ENCODE measurements around the gene PERCC1.

PERCC1 gene

GRCh38 chr16:1430759-1431496 is at the start of gene PERCC1:
Gene PERCC1, plus strand, starts transcription at chr16:1431078. Its CDS starts 1,516 bp downstream, at chr16:1432594.
- no peak for DNase-seq (ENCODE audit: extremely low read depth, low read depth)
- TF ChIP-seq CTCF (IDR thresholded peaks at IDR 0.05; ENCODE audit: low read depth, low read length, missing control alignments), result no peak
- no peak within 1 kb of the TSS for H3K4me3 ChIP-seq (replicated peaks; ENCODE audit: low read depth, low read length)

- TF ChIP-seq CTCF (IDR thresholded peaks at IDR 0.05; ENCODE audit: low read depth, low read length, missing control alignments), result no peak
- no peak overlapping the region for H3K4me3 ChIP-seq (replicated peaks; ENCODE audit: low read depth, low read length)
- no peak for DNase-seq (ENCODE audit: extremely low read depth, low read depth)
Measured at GRCh38 chr16:1381612-1382406, 49.1 kb upstream of the PERCC1 start.

DNA sequence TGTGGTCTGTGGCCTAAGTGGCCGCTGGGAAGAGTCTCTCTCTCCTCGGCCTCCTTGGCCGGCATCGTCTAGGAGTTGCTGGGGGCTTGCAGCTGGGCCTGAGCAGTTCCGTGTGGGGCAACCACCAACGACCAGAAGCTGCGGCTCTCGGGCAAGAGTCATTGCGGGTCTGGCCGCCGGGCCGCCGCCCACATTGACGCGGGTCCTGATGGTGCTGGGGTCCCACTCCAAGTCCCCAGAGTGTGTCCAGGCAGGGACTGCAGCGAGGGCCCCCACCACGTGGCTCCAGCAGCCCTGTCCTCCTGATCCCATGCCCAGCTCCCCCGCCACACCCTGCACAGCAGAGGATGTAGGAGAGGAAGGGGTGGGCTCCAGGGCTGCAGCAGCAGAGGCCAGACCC is 47.3 kb upstream of the PERCC1 start:
- no peak overlapping the region for H3K4me3 ChIP-seq (replicated peaks; ENCODE audit: low read depth, low read length)
- no peak for TF ChIP-seq CTCF (IDR thresholded peaks at IDR 0.05; ENCODE audit: low read depth, low read length, missing control alignments)
- DNase-seq (ENCODE audit: extremely low read depth, low read depth), result no peak

- DNase-seq (ENCODE audit: extremely low read depth, low read depth), result no peak
- TF ChIP-seq CTCF (IDR thresholded peaks at IDR 0.05; ENCODE audit: low read depth, low read length, missing control alignments), result no peak
- H3K4me3 ChIP-seq (replicated peaks; ENCODE audit: low read depth, low read length), result no peak overlapping the region
Measured at GRCh38 chr16:1385232-1385631, 45.6 kb upstream of the PERCC1 start.

DNA sequence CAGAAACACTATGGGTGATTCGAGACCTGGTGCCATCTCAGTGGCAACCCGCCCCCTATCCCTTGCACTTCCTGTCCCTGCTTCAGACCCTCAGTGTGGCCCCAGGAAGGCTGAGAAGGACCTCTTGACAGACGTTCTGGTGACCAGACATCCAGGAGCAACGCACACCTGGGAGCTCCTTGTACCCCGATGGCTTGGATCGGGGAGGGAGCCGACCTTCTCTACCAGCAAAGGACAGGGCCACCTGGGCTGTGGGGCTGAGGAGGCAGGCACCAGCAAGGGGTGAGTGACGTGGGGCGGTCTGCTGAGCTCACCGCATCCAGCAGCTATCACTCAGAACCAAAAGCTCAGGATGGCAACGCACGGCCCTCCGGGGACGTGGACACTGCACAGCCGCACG is 43.5 kb upstream of the PERCC1 start:
- no peak overlapping the region for H3K4me3 ChIP-seq (replicated peaks; ENCODE audit: low read depth, low read length)
- TF ChIP-seq CTCF (IDR thresholded peaks at IDR 0.05; ENCODE audit: low read depth, low read length, missing control alignments), result no peak
- DNase-seq (ENCODE audit: extremely low read depth, low read depth), result no peak

- no peak for DNase-seq (ENCODE audit: extremely low read depth, low read depth)
- no peak for TF ChIP-seq CTCF (IDR thresholded peaks at IDR 0.05; ENCODE audit: low read depth, low read length, missing control alignments)
- H3K4me3 ChIP-seq (replicated peaks; ENCODE audit: low read depth, low read length), result no peak overlapping the region
Measured at GRCh38 chr16:1389762-1390161, 41.1 kb upstream of the PERCC1 start.

Data from HFF-Myc (cell line).